Fibroblast of lung (primary cell): ENCODE measurements around the gene CHD9.

Experiments used
- EZH2 ChIP-seq: IDR thresholded peaks from 2 replicates; pipeline ENCODE4 v1.5.1; 2012; ENCODE audit warnings: low read length, control low read depth, mild to moderate bottlenecking; ENCODE audit errors: missing control alignments
- TF ChIP-seq, protein P1 (sequence below), 2 donors: IDR thresholded peaks in 1 of 2; conservative IDR thresholded peaks in 1 of 2; 1 replicate in 1 of 2; 2 replicates in 1 of 2; pipeline ENCODE4 v1.5.1; 2011 to 2012; ENCODE audit warnings: low read length in 2 of 2, control low read depth in 1 of 2, inconsistent platforms in 1 of 2, low read depth in 1 of 2, mild to moderate bottlenecking in 1 of 2

DNA sequence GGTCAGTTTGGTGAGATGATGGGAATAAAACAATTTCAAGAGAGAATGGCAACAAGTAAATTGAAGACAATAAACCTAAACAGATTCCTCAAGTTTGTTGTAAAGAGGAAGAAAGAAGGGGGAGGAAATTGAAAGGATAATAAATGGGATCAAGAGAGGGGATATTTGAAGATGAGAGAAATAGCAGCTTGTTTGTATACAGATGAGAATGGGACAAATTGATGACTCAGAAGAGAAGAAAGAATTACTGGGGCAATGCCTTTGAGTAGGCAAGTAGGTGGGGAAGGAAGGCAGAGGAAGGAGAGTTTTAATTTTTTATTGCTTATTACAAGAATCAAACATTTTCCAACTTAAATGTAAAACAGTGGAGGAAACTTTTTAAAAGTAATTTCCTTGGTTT, 98.3 kb downstream of the CHD9 start:
- TF ChIP-seq, protein P1, sequence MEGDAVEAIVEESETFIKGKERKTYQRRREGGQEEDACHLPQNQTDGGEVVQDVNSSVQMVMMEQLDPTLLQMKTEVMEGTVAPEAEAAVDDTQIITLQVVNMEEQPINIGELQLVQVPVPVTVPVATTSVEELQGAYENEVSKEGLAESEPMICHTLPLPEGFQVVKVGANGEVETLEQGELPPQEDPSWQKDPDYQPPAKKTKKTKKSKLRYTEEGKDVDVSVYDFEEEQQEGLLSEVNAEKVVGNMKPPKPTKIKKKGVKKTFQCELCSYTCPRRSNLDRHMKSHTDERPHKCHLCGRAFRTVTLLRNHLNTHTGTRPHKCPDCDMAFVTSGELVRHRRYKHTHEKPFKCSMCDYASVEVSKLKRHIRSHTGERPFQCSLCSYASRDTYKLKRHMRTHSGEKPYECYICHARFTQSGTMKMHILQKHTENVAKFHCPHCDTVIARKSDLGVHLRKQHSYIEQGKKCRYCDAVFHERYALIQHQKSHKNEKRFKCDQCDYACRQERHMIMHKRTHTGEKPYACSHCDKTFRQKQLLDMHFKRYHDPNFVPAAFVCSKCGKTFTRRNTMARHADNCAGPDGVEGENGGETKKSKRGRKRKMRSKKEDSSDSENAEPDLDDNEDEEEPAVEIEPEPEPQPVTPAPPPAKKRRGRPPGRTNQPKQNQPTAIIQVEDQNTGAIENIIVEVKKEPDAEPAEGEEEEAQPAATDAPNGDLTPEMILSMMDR (conservative IDR thresholded peaks at IDR 0.05 in 1 of 2, IDR thresholded peaks at IDR 0.05 in 1 of 2; ENCODE audit: low read depth in 1 of 2, low read length in 2 of 2), result no peak
- TF ChIP-seq EZH2, result no peak
